Neural progenitor cell (in vitro differentiated cells): ENCODE data around the gene DIS3L2.

Experiments used
- EZH2 ChIP-seq: fragments of 200-600 bp; sonication (generic); IDR thresholded peaks from 2 replicates; pipeline ENCODE4 v1.6.1; 2017; ENCODE audit warnings: antibody characterized with exemption, mild to moderate bottlenecking, moderate library complexity
- EZH2phosphoT487 ChIP-seq: fragments of 200-600 bp; sonication (generic); IDR thresholded peaks from 2 replicates; pipeline ENCODE4 v1.6.1; 2017; ENCODE audit warnings: antibody characterized with exemption
- TF ChIP-seq, protein P1 (sequence below): fragments of 200-600 bp; sonication (generic); IDR thresholded peaks from 2 replicates; pipeline ENCODE4 v1.5.1; 2017; ENCODE audit warnings: antibody characterized with exemption, mild to moderate bottlenecking

GRCh38 chr2:232073699-232074098, 112.2 kb downstream of the DIS3L2 start:
- TF ChIP-seq, protein P1, sequence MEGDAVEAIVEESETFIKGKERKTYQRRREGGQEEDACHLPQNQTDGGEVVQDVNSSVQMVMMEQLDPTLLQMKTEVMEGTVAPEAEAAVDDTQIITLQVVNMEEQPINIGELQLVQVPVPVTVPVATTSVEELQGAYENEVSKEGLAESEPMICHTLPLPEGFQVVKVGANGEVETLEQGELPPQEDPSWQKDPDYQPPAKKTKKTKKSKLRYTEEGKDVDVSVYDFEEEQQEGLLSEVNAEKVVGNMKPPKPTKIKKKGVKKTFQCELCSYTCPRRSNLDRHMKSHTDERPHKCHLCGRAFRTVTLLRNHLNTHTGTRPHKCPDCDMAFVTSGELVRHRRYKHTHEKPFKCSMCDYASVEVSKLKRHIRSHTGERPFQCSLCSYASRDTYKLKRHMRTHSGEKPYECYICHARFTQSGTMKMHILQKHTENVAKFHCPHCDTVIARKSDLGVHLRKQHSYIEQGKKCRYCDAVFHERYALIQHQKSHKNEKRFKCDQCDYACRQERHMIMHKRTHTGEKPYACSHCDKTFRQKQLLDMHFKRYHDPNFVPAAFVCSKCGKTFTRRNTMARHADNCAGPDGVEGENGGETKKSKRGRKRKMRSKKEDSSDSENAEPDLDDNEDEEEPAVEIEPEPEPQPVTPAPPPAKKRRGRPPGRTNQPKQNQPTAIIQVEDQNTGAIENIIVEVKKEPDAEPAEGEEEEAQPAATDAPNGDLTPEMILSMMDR: no peak
- TF ChIP-seq EZH2 (no peak), EZH2phosphoT487 (no peak)
